Fibroblast of villous mesenchyme (primary cell): ENCODE data around the gene SRSF3. TPM values are rescaled to one million over a fixed set of nuclear protein-coding genes. Genes with fewer than 3 reads are reported as not detected.
"Not testable (repeated sequence)": the region's sequence is repeated elsewhere in the genome, so short reads cannot be mapped to it uniquely, and the experiment has no call there.

Experiments used
- DNase-seq: peaks from one replicate; pipeline ENCODE4 v3.0.0-alpha.2; 2010; ENCODE audit warnings: low read depth
- H3K4me3 ChIP-seq: 2 replicates; pipeline ENCODE4 v1.5.1; 2011; ENCODE audit warnings: low read depth, mild to moderate bottlenecking, low read length
- total RNA-seq: library from RNA; depleted of rRNA; stranded (reverse); fragments of >200 nt; gene quantifications from 2 replicates; pipeline ENCODE4 v1.2.3, GENCODE V29; 2012
- TF ChIP-seq, protein P1 (sequence below): IDR thresholded peaks from 2 replicates; pipeline ENCODE4 v1.5.1; 2012; ENCODE audit warnings: low read depth, mild to moderate bottlenecking, low read length; ENCODE audit not compliant: insufficient read depth

The SRSF3 gene
- total RNA-seq, 1 donor = 445 TPM

- no peak overlapping the region for H3K4me3 ChIP-seq
- TF ChIP-seq, protein P1, sequence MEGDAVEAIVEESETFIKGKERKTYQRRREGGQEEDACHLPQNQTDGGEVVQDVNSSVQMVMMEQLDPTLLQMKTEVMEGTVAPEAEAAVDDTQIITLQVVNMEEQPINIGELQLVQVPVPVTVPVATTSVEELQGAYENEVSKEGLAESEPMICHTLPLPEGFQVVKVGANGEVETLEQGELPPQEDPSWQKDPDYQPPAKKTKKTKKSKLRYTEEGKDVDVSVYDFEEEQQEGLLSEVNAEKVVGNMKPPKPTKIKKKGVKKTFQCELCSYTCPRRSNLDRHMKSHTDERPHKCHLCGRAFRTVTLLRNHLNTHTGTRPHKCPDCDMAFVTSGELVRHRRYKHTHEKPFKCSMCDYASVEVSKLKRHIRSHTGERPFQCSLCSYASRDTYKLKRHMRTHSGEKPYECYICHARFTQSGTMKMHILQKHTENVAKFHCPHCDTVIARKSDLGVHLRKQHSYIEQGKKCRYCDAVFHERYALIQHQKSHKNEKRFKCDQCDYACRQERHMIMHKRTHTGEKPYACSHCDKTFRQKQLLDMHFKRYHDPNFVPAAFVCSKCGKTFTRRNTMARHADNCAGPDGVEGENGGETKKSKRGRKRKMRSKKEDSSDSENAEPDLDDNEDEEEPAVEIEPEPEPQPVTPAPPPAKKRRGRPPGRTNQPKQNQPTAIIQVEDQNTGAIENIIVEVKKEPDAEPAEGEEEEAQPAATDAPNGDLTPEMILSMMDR = no peak
- no peak for DNase-seq
These were observed 11.0 kb downstream of the SRSF3 start for GRCh38 chr6:36605143-36605542.

GRCh38 chr6:36605560-36606391 is 11.6 kb downstream of the SRSF3 start:
- no peak overlapping the region for H3K4me3 ChIP-seq
- TF ChIP-seq, protein P1 = no peak
- DNase-seq = peak; percentile 56

DNA sequence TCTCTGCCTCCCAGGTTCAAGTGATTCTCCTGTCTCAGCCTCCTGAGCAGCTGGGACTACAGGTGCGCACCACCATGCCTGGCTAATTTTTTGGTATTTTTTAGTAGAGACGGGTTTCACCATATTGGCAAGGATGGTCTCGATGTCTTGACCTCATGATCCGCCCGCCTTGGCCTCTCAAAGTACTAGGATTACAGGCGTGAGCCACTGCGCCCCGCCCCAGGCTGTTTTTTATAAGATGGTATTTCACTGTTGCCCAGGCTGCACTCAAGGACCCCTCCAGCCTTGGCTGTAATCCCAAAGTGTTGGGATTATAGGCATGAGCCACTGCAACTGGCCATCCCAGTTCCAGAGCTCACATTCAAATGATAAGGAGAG is 13.1 kb downstream of the SRSF3 start:
- H3K4me3 ChIP-seq = not testable (repeated sequence)
- peak; percentile 63 for DNase-seq

GRCh38 chr6:36607683-36608386 is 13.7 kb downstream of the SRSF3 start:
- DNase-seq = no peak
- no peak overlapping the region for H3K4me3 ChIP-seq
- TF ChIP-seq, protein P1 = no peak

- no peak overlapping the region for H3K4me3 ChIP-seq
- TF ChIP-seq, protein P1 = no peak
- DNase-seq = no peak
These were observed 14.8 kb downstream of the SRSF3 start for GRCh38 chr6:36608788-36609563.

DNA sequence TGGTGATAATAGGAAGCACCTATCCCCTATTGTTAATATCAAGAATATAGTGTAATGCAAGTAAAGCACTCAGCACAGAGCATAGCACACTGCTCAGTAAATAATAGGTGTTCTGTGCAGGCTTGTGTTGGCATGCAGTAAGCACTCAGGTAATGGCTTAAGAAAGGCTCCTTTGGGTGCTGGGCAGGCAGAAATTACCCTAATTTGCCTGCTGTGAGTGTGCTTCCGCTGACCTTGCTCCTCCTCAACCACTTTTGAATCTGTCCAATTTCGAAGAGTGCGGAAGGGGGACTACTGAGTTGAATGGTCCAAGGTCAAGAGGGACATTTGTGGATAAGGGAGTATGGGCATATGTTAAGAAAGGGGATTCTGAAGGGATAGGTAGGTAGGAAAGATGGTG is 15.4 kb downstream of the SRSF3 start:
- TF ChIP-seq, protein P1 = no peak
- no peak overlapping the region for H3K4me3 ChIP-seq
- no peak for DNase-seq
